ENCODE measurements around the gene MSS51.

GRCh38 chr10:73432646-73433537, 469 bp downstream of the MSS51 start:
- no peak for TF ChIP-seq POLR2A (IDR thresholded peaks at IDR 0.05; ENCODE audit: low read depth, low read length)
- TF ChIP-seq POLR2AphosphoS5 (IDR thresholded peaks at IDR 0.05; ENCODE audit: low read depth, low read length): no peak
- no peak for TF ChIP-seq TAF1 (IDR thresholded peaks at IDR 0.05; ENCODE audit: borderline replicate concordance, low read depth, low read length)

Data from GM12892 (cell line).